PC-9 (cell line): ENCODE data around the gene CALM1. TPM values are rescaled to one million over a fixed set of nuclear protein-coding genes. Genes with fewer than 3 reads are reported as not detected.

Source experiments
- BruUV-seq: library from RNA; stranded (reverse); fragments of 400-500 nt; replicated peaks from 2 replicates; lab custom pipeline; 2021; lab: Mats Ljungman, UMichigan
- CTCF ChIA-PET: fragments of 300-600 bp; sonication (Branson Sonifier 250); formaldehyde crosslinking; loops from one replicate; lab custom pipeline; 2022; ENCODE audit warnings: antibody characterized with exemption; lab: Charles Lee
- POLR2A ChIA-PET: fragments of 300-600 bp; sonication (Branson Sonifier 250); formaldehyde crosslinking; loops from one replicate; lab custom pipeline; 2022; ENCODE audit warnings: antibody characterized with exemption; ENCODE audit not compliant: unreplicated experiment; lab: Charles Lee
- DNase-seq, 2 experiments: peaks; one replicate each; pipeline versions ENCODE4 v3.0.0 to v3.0.0-alpha.2; 2015 to 2022; ENCODE audit warnings: mixed read lengths in 1 of 2
- H2AFZ ChIP-seq: fragments of 200-600 bp; sonication (generic); 2 replicates; pipeline ENCODE4 v1.8.1; 2017; ENCODE audit warnings: antibody characterized with exemption
- H3F3A ChIP-seq: fragments of 200-600 bp; sonication (generic); 2 replicates; pipeline ENCODE4 v1.8.1; 2017; ENCODE audit warnings: antibody characterized with exemption, mild to moderate bottlenecking, low read depth; ENCODE audit not compliant: insufficient read depth
- H3K27ac ChIP-seq: fragments of 200-600 bp; sonication (generic); 2 replicates; pipeline ENCODE4 v1.6.1; 2016; ENCODE audit warnings: mixed run types
- H3K27me3 ChIP-seq: fragments of 200-600 bp; sonication (generic); 2 replicates; pipeline ENCODE4 v1.6.1; 2016; ENCODE audit warnings: low read depth, mixed run types; ENCODE audit not compliant: insufficient read depth
- H3K36me3 ChIP-seq: fragments of 200-600 bp; sonication (generic); 2 replicates; pipeline ENCODE4 v1.6.1; 2016; ENCODE audit warnings: low read depth, mixed run types
- H3K4me1 ChIP-seq: fragments of 200-600 bp; sonication (generic); replicated peaks from 2 replicates; pipeline ENCODE4 v1.6.1; 2016; ENCODE audit warnings: mixed run types; ENCODE audit not compliant: insufficient read depth
- H3K4me2 ChIP-seq: fragments of 200-600 bp; sonication (generic); 2 replicates; pipeline ENCODE4 v1.6.1; 2017; ENCODE audit warnings: mixed run types
- H3K4me3 ChIP-seq: fragments of 200-600 bp; sonication (generic); 2 replicates; pipeline ENCODE4 v1.6.1; 2016; ENCODE audit warnings: mixed run types
- H3K79me2 ChIP-seq: fragments of 200-600 bp; sonication (generic); 2 replicates; pipeline ENCODE4 v1.6.1; 2017; ENCODE audit warnings: low read depth, mixed run types
- H3K9me2 ChIP-seq: fragments of 200-600 bp; sonication (generic); 2 replicates; pipeline ENCODE4 v1.8.1; 2017; ENCODE audit warnings: mild to moderate bottlenecking; ENCODE audit not compliant: insufficient read depth
- H3K9me3 ChIP-seq: fragments of 200-600 bp; sonication (generic); 2 replicates; pipeline ENCODE4 v1.8.1; 2016; ENCODE audit warnings: low read depth; ENCODE audit not compliant: insufficient read depth
- H4K20me1 ChIP-seq: fragments of 200-600 bp; sonication (generic); 2 replicates; pipeline ENCODE4 v1.8.1; 2017; ENCODE audit not compliant: insufficient read depth
- CTCF ChIP-seq: fragments of 200-600 bp; sonication (generic); conservative IDR thresholded peaks from 2 replicates; pipeline ENCODE4 v1.6.1; 2017; ENCODE audit warnings: mixed run types, antibody characterized with exemption, mild to moderate bottlenecking, moderate library complexity
- EZH2 ChIP-seq: fragments of 200-600 bp; sonication (generic); IDR thresholded peaks from 2 replicates; pipeline ENCODE4 v1.8.0; 2017; ENCODE audit warnings: antibody characterized with exemption, low read depth
- intact Hi-C: fragments of 100-400 bp; cut with micrococcal nuclease; formaldehyde crosslinking; loops from one replicate; pipeline ENCODE4 v1.10.0; 2022; ENCODE audit not compliant: unreplicated experiment
- total RNA-seq: library from RNA; stranded (reverse); gene quantifications from 2 replicates; pipeline ENCODE4 v1.2.3, GENCODE V29; 2021

CALM1 gene
- total RNA-seq, 1 experiment from 2014 or later: 103 TPM

DNA sequence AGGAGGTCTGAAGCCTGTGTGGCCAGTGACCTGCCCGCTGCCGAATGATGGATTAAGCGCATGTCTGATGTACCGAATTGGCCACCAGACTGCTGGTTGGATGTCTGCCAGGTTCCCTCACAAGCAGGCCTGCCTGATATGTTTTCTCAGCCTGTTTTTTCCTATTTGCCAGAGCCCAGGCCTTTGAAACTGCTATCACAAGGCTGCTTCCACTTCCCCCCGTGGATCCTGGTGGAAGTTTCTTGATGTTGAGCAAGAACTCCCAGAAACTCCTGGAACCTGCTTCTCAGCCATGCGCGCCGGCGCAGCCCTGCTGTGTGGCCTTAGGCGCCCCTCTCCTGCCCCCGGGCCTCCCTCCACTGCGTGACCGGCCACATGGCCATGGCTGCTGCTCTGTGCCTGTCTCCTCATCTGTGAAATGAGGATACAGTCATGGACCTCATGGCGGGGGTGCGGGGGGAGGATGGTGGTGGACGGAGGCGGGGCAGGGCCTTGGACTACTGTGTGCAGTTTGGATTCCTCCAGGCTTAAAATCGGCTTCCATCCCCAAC lies 56.6 kb downstream of the CALM1 start:
- no peak overlapping the region for H3K4me2 ChIP-seq
- ChIA-PET POLR2A (no interaction called here), CTCF (interaction anchor here (0.5 kb wide), 1 partner anchor 34 kb away, joined by 3 read pairs; no protein-coding TSS in a partner anchor)
- no peaks in the 10 kb centered on the region for H3K36me3 ChIP-seq
- H3K27me3 ChIP-seq: no peaks in the 10 kb centered on the region
- TF ChIP-seq CTCF (no peak), EZH2 (no peak)
- no peaks in the 10 kb centered on the region for H3K9me2 ChIP-seq
- no TSS peak for BruUV-seq
- no peaks in the 10 kb centered on the region for H3K9me3 ChIP-seq
- no peak overlapping the region for H3K4me3 ChIP-seq
- no peak overlapping the region for H3K27ac ChIP-seq
- intact Hi-C loops: no loop called here
- no peak overlapping the region for H2AFZ ChIP-seq
- no peaks in the 10 kb centered on the region for H4K20me1 ChIP-seq
- no peak for DNase-seq
- H3K79me2 ChIP-seq: no peaks in the 10 kb centered on the region
- no peaks in the 10 kb centered on the region for H3F3A ChIP-seq
- H3K4me1 ChIP-seq: no peaks in the 10 kb centered on the region

DNA sequence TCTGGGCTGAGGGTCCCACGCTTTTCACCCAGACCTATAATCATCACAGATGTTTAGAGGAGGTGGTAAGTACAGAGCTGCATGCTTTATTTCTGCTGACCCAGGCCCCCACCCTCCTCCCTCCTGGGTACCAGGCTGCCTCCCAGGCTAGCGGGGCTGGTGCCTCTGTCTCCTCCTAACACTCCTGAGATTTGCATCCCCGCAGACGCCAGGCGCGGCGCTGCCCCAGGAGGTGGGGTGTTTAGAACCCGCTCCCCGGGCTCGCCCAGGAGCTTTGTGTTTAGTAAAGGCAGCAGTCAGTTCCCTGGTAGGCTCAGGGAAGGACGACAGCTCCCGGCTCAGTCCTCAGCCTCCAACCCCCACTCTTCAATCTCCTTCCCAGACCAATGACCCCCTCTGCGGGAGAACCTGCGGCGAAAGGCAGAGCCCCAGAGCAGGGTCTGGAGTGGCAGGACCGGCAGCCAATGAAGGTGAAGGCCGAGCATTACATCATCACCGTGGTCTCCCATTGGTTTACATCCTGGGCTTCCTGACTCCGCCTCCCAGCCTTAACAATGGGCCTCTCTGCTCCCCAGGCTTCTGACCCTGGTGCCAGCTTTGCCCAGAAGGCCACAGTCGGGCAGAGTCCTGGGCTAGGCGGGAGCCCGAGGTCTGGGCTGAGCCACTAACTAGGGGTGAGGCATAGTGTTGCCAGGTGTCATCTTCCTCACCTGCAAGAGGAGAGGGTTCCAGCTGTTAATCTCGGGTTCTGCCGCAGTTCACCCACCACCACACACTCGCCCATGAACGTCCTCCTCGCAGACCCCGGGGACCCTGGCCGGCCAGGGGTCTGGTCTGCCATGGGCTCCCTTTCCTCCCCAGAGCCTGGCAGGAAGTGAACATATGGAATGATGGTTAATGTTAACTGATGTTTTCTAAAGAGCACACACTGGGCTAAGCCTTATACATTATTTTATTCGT lies 57.5 kb downstream of the CALM1 start:
- TSS peak; percentile 81 for BruUV-seq
- H3K4me2 ChIP-seq: peak overlapping the region; percentile 65
- H3K9me3 ChIP-seq: no peaks in the 10 kb centered on the region
- no peak overlapping the region for H3K27ac ChIP-seq
- H3K79me2 ChIP-seq: no peaks in the 10 kb centered on the region
- no peaks in the 10 kb centered on the region for H3K4me1 ChIP-seq
- no peaks in the 10 kb centered on the region for H3K27me3 ChIP-seq
- H3F3A ChIP-seq: no peaks in the 10 kb centered on the region
- peak overlapping the region; percentile 20; the same call in 1 of the 2 replicates for H3K4me3 ChIP-seq
- POLR2A ChIA-PET: no interaction called here
- TF ChIP-seq EZH2 (no peak), CTCF (no peak)
- H4K20me1 ChIP-seq: no peaks in the 10 kb centered on the region
- no peaks in the 10 kb centered on the region for H3K36me3 ChIP-seq
- H3K9me2 ChIP-seq: no peaks in the 10 kb centered on the region
- CTCF ChIA-PET: interaction anchor here (0.5 kb wide), 1 partner anchor 35 kb away, joined by 3 read pairs; no protein-coding TSS in a partner anchor
- intact Hi-C loops: no loop called here
- DNase-seq: peak; percentile 68 to 73
- peak overlapping the region; percentile 67; the same call in 1 of the 2 replicates for H2AFZ ChIP-seq

- Histone ChIP-seq H3K79me2 (no peaks in the 10 kb centered on the region), H3K27me3 (no peaks in the 10 kb centered on the region), H3K4me1 (no peaks in the 10 kb centered on the region), H3K4me3 (no peak overlapping the region), H3K4me2 (no peak overlapping the region), H3K36me3 (no peaks in the 10 kb centered on the region), H3F3A (no peaks in the 10 kb centered on the region), H2AFZ (no peak overlapping the region), H3K9me2 (no peaks in the 10 kb centered on the region), H3K9me3 (no peaks in the 10 kb centered on the region), H4K20me1 (no peaks in the 10 kb centered on the region), H3K27ac (no peak overlapping the region)
- ChIA-PET POLR2A (no interaction called here), CTCF (no interaction called here)
- intact Hi-C loops: no loop called here
- TF ChIP-seq CTCF (no peak), EZH2 (no peak)
- no peak for DNase-seq
- no TSS peak for BruUV-seq
Measured at GRCh38 chr14:90455100-90455571, 58.3 kb downstream of the CALM1 start.
